GM18858 (cell line): ENCODE measurements around the gene DHRS1.
"Not testable (repeated sequence)": the region's sequence is repeated elsewhere in the genome, so short reads cannot be mapped to it uniquely, and the experiment has no call there.

Source experiments
- ATAC-seq: cut with Tn5 transposase; IDR thresholded peaks from one replicate; pipeline ENCODE4 v1.9.1; 2021; ENCODE audit not compliant: unreplicated experiment

The DHRS1 gene

GRCh38 chr14:24252289-24253124 is 47.1 kb downstream of the DHRS1 start:
- no peak for ATAC-seq

DNA sequence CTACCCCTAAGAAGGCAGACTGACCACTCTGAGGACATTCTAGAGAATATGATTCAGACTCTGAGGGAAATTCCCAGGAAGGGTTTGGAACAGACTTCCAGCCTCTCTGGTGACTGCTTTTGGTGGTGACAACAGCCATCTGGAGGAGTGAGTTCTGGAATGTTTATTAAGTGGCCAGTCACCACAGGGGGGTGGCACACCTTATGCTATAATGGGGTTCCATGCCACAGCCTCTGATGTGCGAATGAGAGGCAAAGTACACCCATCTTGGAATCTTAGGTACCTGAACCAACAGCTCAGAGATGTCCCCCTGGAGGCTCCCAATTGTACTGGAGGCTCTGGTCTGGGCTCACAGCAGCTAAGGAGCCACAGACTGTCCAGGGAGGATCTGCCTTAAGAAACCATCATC is 47.7 kb downstream of the DHRS1 start:
- ATAC-seq = no peak

GRCh38 chr14:24250354-24250753 is 49.2 kb downstream of the DHRS1 start:
- ATAC-seq = no peak

DNA sequence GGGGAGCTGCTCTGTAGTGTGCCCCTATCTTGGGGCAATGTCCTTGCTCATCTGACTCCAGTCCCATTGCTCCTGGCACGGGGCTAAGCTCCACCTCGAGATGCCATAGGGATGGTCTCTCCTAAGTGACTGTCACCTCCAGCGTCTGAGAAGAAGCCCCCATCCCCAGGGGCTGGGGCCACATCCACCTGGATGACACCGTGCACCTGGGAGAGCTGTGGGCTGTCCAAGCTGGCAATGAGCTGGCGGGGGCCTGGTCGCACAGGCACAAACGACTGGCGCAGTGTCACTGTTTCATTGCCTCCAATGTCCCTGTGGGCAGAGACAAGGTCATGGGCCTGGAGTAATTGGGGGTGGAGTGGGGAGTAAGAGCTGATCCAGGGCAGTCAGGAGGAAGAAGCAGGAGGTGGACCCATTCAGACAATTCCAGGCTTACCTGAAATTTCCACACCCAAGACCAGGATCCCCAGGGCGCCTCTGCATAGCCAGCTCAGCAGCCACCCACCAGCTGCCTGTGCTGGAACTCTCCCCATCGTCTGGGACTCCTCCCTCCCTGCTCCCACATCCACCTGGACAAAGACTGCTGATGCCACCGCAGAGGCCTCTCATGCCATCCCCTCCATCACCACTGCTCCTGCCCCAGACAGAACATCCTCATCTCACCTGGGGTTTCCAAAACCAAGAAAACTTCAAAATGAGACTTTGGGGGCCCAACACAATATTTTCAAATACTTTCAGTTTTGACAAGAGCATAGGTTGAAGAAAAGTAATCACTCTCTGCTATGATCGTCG is 50.2 kb downstream of the DHRS1 start:
- no peak for ATAC-seq

- ATAC-seq = no peak
Observed at GRCh38 chr14:24247422-24247821, 52.2 kb downstream of the DHRS1 start.

GRCh38 chr14:24246765-24247212 is 52.8 kb downstream of the DHRS1 start:
- ATAC-seq = peak; percentile 35

DNA sequence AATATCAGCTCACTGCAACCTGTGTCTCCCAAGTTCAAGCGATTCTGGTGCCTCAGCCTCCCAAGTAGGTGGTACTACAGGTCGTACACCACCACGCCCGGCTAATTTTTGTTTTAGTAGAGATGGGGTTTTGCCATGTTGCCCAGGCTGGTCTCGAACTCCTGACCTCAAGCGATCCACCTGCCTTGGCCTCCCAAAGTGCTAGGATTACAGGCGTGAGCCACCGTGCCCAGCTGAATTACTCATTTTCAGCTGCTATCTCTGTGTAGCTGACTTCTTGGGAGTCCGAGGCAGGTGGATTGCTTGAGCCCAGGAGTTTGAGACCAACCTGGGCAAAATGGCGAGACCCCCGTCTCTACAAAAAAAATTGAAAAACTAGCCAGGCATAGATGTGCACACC is 54.2 kb downstream of the DHRS1 start:
- ATAC-seq = not testable (repeated sequence)

DNA sequence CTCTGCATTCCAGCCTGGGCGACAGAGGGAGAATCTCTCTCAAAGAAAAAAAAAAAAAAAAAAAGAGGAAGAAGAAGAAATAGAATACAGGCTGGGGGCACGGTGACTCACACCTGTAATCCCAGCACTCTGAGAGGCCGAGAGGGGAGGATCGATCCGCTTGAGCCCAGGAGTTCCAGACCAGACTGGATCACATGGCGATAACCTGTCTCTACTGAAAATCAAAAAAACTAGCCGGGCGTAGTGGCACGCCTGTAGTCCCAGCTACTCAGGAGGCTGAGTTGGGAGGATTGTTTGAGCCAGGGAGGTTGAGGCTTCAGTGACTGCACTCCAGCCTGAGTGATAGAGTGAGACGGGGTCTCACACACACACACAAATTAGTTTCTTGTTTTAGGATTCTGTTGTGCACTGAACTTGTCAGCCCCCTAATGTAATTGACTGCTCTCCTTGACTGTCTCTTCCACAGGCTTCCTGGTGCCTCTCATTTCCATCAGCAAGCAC is 56.2 kb downstream of the DHRS1 start:
- no peak for ATAC-seq

DNA sequence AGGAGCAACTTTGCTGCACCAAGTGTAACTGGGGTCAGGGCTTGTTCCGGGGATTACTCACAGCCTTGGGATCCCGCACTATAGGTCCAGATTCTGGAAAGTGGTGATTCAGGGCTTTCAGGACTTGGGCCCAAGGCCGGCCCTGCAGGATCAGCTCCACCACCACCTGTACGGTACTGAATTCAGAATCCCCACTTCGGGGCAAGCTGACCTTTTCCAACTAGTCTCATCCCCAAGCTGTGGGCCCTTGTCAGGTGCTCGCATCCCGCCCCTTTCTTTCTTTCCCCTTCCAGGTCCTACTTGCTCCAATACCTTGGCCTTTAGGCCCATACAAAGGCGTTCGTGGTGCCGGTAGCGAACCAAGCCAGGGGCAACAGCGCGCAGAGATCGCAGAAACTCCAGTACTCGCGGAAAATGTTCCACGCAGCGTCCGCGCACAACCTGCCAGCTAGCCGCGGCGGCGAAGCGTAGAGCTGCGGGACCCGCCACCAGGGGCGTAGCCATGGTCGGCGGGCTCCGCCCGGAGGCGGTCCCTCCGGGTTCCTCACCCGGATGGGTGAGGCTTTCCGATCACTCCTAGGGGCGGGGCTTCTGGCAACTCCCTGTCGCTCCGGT is 57.6 kb downstream of the DHRS1 start:
- peak; percentile 55 for ATAC-seq
